Putamen (tissue), 1 donor: Measurements from ENCODE around the gene SLC7A6OS.
A peak's percentile ranks its signal among the peaks of the same experiment; 100 is the strongest.

ENCODE experiments used
- DNase-seq: peaks from one replicate; pipeline ENCODE4 v3.0.0-alpha.2; 2016; ENCODE audit warnings: low spot score

The SLC7A6OS gene

DNA sequence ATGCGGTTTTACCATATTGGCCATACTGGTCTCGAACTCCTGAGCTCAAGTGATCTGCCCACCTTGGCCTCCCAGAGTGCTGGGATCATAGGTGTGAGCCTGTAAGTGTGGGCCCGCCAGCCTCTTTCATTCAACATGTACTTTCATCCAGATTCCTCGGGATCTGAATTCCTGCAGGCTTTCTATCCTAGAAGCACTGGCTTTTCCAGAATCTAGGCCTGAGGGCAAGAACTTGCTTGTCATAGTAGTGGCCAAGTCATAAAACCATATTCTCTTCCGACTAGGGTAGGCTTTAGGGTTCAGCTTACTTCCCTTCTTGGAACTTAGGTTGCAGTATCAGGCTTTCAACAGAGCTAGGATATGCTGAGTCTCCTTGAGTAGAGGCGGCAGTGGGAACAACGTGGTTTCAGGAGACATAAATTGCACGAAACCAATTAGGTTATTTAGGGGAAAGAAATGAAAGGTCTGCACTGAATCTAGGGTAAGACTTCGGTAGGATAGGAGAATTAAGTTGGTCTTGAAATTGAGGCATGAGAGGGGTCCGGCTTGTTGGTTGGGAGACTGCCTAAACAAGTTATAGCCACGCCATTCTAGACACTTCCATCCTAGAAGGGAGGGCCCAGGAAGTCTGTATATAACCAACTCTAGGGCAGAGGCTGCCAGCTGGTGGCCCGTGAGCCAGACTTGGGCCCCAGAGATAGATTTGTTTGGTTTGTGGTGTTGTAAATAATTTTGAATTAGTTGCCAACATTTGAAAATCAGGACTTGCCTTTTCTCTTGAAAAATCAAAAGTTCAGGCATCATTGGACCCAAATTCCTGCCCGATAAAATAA lies 30.8 kb downstream of the SLC7A6OS start:
- DNase-seq: no peak

DNA sequence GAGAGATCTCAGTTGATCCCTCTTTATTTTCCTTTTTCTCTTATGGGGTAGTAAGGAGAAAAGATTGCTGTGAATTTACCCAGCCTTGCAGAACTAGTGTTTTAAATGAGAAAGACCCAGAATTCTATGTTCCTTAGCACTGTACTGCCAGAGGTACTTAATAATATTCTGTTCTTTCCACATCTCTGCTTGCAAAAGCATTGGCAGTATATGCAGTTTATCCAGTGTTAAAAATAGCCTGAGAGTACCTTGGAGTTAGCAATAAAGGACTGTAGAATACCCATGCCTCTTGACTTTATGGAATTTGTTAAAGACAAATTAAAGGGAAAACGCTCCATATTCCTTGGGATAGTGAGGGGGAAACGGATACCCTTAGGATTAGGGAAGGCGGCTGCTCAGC lies 34.5 kb downstream of the SLC7A6OS start:
- no peak for DNase-seq

DNA sequence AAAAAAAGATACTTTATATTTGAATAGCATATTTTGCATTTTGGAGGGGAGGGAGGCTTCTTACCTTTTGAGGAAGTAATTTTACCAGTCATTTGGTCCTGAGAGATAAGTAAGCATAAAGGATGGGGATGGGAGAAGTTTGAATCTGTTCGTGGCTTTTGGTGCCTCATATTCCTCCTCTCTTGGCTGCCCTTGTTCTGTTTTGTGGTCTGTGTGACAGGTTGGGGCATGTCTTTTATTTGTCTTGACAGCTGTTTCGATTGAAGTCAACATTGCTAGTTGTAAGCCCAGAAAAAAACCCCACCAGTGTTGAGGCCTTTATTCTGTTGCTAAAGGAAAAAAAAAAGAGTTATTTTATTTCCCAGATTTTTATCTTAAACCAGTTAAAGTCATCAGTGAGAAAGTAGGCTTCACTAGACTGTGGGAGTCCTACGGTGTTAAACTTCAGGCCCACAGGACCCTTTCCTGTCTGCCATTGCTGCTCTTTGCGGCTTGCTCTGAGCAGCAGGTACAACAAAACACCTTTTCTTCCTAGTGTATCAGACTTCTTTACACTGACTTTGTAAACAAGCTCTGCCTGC lies 35.0 kb downstream of the SLC7A6OS start:
- no peak for DNase-seq

DNA sequence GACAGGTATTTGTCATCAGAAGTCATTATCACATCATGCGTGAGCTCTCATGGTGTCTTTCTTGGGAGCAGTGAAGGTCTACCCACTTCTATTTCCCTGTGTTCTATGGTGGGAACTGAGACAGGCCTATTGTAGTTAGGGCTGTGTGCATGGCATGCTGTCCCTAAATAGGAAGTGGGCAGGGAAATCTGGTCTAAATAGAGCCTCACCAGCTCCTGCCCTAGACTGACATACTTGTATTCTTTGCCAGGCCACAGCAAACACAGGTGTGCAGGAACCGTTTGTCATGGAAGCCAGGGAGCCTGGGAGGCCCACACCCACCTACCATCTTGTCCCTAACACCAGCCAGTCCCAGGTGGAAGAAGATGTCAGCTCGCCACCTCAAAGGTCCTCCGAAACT lies 36.3 kb downstream of the SLC7A6OS start:
- no peak for DNase-seq

DNA sequence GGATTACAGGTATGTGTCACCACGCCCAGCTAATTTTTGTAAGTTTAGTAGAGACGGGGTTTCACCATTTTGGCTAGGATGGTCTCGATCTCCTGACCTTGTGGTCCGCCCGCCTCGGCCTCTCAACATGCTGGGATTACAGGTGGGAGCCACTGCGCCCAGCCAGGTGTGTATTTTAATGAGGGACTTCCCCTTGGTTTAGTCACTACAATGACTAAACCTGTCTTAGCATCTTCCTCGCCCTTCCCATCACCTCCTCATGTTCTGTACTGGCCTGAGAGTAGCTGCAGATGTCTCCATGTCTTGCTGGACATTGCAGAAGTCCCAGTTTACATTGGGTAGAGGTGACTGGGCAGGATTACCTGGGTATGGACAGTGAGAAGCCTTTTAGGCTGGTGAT lies 36.9 kb downstream of the SLC7A6OS start:
- DNase-seq: no peak

DNA sequence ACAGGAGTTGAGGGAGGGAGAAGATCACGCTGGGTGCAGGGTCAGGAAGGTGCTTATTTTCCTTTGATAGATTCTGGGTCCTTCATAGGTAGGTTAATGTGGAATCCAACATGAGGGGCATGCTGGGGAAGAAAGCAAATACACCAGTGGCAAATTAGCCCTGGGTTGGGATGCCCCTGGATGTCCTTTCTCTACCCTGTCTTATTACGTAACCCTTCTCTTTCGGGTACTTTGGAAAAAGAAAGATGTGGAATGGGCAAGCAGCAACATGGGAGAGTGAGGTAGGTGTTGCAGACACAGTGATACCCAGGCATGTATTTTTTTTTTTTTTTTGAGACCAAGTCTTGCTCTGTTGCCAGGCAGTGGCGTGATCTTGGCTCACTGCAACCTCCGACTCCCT lies 37.3 kb downstream of the SLC7A6OS start:
- no peak for DNase-seq

DNA sequence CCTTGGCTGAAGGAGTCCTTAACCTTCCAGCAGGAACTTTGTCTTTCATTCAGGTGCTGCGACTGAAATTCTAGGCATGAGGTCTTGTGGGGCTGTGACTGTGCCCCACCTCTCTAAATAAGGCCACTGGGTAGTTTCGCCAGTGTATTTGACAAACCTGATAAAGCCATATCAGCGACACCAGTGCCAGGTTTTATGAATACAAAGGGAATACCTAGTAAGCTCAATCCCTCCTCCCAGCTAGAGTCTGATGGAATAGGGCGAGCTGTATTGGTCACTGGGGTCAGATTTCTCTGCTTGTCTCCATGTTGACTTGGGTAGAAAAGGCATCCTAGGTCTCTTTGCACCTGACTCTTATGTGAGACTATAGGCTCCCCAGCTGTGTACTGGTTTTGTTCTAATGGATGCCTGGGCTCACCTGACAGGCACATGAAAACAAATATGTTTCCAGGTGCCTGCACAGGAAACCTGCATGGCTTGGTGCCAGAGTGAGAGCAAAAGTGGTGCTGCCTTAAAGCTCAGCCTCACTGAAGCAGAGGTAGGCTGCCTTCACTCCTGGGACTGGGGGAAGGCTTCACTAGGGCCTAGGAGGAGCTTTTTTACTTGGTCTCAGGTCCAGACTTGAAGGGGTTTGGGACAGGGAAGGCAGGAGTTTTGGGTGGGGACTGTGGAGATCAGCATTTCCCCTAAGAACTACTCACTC lies 38.1 kb downstream of the SLC7A6OS start:
- DNase-seq: no peak

DNA sequence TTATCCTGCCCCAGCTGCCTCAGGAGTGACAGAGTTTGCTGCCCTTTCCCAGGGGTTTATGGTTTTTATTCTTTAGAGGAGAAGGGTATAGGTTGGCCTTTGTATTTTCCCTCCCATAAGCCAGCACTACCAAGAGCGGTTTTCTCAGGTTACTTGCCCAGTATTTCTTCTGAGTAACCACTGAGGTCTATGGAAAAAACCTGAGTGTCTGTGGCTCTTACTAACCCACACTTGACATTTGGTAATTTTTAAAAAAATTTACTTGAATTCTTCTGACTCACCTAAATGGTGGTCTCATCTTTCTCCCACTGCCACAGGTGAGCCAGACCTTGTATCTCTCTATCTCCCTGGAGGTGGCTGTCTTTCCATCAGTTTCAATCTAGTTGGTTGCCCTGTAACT lies 40.4 kb downstream of the SLC7A6OS start:
- no peak for DNase-seq

DNA sequence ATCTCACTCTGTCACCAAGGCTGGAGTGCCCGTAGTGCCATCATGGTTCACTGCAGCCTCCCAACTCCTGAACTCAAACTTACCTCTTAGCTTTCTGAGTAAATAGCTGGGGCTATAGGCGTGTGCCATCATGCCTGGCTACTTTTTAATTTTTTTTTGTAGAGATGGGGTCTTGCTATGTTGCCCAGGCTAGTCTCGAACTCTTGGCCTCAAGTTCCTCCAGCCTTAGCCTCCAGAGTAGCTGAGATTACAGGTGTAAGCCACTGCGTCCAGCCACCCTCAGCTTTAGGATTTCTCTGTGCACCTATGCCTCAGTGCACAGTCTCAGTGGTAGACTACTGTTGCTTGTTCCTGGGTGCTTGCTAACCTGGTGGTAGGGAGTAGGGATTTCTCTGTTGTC lies 41.0 kb downstream of the SLC7A6OS start:
- no peak for DNase-seq

DNA sequence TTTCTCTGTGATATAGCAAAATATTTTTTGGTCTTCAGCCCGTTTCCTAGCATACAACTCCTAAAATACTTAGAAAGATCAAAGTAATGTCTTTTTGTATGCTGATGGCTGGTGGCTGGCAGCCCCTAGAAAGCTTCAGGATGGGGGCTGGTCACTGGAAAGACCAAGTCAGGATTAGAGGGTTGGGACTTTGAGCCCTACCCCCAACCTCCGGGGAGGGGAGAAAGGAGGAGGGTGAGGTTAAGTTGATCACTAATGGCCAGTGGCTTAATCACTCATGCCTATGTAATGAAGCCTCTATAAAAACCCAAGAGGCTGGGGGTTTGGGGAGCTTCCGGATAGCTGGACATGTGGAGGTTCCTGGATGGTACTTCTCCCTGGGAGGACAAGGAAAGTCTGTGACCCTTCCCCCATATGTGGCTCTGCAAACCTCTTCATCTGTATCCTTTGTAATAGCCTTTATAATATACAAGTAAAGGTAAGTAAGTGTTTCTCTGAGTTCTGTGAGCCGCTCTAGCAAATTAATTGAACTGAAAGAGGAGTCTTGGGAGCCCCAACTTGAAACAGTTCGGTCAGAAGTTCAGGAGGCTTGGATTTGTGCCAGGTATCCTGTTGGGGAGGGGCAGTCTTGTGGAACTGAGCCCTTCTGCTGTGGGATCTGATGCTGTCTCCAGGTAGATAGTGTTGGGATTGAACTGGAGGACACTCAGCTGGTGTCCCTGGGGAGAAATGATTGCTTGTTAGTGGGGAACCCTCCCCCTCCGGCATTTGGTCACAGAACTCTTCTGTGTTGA lies 42.9 kb downstream of the SLC7A6OS start:
- DNase-seq: no peak

DNA sequence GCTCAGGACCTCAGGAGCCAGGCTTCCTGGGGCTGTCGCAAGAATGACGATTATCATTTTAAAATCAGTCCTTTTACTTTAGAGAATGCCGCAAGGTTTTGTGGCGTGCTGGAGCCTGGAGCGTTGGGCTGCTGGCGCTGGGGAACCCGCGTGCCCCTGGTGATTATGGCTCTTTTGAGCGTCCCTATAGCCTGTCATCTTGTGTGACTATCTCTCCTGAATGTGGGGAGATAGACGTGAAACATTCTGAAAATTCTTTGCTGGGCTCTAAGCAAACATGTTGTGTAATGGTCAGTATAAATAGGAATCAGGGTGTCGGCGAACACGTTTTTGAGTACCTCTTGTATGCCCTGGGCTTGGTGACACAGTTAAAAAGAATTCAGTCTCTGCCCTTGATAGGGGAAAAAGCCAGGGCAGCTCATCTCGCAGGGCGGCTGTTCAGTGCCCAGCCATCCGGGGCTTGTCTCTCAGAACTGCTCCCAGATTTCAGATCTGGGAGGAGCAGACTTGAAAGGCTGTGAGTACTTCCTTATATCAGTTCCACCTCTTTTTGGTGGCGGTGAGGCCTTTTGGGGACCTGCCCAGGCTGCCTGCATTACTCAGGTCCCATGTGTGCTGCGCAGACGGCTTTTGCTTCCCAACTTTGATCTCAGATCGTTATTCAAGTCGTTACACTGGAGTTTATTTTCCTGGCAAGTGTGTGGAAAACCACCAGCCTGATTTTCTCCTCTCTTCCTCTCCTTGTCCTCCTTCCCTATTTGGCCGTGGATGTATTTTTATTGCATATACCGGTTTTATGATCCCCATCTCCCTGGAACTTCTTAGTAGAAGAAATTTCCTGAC lies 45.4 kb downstream of the SLC7A6OS start:
- no peak for DNase-seq

DNA sequence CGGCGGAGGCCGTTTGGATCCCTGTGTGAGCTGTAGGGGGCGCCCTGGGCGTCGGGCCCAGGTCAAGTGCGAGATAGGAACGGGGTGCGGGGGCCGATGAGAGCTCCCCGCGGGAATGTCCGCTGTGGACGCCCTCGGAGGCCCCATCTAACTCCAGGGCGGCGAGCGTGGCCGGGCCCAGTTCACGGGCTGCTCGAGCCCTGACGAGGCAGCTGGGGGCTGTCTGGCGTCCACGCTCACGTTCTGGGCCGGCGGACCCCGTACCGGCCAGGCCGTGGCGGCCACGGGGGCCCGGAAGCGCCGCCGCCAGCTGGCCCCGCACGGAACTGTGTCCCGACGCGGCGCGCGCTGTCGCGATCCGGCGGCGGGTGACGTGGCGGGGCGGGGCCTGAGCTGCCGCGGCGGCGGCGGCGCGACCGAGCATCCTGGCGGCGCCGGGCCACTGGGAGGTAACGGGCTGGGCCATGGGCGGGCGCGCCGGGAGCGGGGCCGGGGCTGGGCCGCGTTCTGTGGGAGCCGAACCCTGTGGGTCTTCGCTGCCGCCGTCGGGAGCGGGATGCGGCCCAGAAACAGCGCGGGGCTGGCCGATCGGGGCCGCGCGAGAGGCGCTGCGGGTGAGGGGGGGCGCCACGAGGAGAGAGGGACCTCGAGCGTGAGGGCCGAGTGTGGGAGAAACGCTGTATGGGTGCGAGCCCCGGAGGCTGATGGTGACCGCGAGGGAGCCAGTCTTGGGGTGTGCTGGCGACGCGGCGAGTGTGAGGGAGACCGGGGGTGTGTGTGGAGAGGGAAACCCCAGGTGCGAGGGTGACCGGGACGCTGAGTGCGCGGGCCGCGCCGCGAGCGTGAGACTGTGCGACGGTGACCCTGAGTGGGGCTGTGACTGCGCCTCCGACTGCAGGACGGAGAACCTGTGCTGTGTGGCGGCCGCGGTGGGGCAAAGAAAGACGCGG lies 46.3 kb downstream of the SLC7A6OS start, which contains the start of gene SLC7A6:
Gene SLC7A6, plus strand, starts transcription at position 399 of the 950 bp plus-strand sequence. CDS start 10,201 bp downstream, outside the sequence.
- DNase-seq: peak; percentile 63

DNA sequence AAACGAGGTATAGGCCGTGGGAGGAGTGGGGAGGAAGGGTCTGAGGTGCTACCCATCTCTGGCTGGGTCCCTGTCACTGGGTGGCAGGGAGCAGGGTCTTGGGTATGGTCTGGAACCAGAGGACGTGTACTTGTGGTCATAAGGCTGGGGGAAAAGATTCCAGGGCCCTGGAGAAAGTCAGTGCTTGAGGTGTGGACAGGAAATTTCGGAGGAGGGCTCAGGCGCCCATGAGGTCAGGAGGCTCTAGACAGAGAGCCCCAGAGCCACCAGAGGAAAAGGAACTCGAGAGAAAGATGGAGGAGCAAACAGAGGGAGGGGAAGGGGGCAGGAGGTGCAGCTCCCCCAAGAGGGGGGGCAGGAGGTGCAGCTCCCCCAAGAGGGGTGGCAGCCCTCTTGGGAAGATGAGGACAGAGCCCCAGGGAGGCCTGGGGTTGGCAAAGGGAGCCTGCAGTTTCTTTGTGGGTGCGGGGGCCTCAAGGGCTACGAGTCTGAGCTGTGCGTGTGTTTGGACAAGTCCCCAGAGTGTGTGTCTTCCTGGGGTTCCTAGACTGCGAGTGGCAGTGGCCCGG lies 47.1 kb downstream of the SLC7A6OS start:
- DNase-seq: no peak

DNA sequence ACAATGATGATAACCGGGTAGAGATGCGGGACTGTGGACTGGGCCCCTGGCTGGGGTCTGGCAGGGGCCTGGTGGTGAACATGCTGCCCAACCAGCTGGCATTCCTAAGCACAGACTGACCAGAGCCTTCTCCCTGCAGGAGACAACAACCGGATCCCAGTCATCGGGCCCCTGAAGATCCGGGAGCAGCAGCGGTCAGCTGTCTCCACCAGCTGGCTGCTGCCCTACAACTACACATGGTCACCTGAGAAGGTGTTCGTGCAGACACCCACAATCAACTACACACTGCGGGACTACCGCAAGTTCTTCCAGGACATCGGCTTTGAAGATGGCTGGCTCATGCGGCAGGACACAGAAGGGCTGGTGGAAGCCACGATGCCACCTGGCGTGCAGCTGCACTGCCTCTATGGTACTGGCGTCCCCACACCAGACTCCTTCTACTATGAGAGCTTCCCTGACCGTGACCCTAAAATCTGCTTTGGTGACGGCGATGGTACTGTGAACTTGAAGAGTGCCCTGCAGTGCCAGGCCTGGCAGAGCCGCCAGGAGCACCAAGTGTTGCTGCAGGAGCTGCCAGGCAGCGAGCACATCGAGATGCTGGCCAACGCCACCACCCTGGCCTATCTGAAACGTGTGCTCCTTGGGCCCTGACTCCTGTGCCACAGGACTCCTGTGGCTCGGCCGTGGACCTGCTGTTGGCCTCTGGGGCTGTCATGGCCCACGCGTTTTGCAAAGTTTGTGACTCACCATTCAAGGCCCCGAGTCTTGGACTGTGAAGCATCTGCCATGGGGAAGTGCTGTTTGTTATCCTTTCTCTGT lies 51.5 kb downstream of the SLC7A6OS start:
- no peak for DNase-seq

DNA sequence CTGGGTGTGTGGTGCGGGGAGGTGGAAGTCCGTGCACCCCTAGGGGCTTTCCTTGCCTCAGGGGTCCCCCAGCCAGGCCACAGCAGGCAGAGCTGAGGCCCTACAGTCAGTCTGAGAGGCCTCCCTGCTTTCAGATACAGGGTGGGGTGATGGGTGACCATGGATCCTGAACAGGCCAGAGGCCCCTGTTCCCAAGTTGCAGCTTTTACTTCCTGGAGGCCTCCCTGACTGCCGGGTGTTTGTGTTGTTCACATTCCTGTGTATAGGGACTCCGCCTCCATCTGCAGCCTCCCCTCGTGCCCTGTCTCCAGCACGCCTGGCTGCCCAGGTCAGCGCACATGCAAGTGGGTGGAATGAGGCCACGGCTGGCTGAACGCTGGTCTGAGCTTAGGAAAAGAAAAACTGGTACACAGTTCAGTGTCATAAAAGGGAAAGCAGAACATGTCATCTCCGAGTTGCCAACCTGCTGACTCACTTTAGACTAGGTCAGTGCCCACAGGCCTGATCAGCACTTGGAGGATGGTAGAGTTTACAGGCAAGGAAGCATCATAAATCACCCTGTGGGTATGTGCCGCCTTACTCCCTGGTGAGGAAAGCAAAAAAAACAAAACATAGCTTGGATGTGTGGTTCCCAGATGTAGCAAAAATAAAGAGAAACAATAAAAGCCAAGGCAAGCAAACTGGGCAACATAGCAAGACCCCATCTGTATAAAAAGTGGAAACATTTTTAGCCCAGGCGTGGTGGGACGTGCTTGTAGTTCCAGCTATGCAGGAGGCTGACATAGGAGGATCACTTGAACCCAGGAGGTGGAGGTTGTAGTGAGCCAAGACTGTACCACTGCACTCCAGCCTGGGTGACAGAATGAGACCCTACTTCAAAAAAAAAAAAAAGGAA lies 52.6 kb downstream of the SLC7A6OS start:
- no peak for DNase-seq

DNA sequence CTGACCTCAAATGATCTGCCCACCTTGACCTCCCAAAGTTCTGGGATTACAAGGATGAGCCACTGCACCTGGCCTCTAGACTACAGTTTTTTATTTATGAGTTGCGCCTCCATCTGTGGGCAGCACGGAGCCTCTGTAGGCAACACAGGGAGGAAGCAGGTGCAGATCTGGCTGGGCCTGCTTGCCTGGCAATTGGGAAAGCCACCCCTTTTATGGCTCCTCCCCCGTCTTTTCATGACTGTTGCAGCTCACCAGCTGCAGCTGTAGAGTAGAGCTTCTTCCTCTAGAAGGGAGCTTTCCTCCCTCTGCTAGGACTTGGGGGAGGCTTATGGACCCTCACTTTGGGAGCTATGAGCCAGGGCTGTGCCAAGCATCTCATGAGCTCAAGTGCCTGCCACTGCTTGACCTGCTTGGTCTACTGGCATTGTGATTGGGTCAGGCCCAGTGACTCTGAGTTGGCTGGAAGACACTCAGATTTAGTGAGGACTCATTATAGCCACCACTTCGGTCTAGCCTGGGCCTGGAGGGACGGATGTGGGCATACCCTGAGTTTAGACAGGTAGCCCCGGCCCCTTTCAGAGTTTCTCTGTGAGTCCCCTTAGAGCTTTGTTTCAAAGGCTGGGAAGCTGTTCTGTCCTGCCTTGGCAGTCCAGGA lies 53.4 kb downstream of the SLC7A6OS start:
- DNase-seq: no peak

DNA sequence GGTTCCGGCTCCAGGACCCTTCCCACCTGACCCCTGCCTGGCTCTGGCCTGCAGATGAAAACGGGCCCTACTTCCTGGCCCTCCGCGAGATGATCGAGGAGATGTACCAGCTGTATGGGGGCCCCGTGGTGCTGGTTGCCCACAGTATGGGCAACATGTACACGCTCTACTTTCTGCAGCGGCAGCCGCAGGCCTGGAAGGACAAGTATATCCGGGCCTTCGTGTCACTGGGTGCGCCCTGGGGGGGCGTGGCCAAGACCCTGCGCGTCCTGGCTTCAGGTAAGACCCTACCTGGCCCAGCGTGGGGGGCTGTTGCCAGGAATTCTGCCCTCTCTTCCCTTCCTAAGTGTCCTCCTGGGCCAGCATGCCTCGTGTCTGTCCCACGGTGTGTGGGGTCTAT lies 55.0 kb downstream of the SLC7A6OS start:
- DNase-seq: no peak
